Hematopoietic multipotent progenitor cell treated with erythropoietin and hydrocortisone succinate and interleukin-3 and kit ligand, for 4 days (in vitro differentiated cells): ENCODE data around the gene TPCN2.

ENCODE experiments used
- DNase-seq: peaks from one replicate; pipeline ENCODE4 v3.0.0-alpha.2; 2015

Gene TPCN2

DNA sequence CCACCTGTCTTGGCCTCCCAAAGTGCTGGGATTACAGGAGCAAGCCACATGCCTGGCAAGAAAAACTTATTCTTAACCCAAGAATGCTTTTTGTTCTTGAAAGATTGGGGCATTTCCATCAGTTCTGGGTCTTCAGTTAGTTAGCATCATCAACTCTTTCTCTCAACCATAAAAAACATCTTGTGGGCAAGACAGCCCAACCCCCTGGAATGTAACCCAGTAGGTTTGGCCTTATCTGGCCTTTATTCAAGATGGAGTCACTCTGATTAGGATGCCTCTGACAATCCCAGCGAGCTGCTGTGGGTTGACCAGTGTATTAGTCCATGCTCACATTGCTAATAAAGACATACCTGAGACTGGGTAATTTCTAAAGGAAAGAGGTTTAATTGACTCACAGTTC lies 9.2 kb upstream of the TPCN2 start:
- DNase-seq: no peak

DNA sequence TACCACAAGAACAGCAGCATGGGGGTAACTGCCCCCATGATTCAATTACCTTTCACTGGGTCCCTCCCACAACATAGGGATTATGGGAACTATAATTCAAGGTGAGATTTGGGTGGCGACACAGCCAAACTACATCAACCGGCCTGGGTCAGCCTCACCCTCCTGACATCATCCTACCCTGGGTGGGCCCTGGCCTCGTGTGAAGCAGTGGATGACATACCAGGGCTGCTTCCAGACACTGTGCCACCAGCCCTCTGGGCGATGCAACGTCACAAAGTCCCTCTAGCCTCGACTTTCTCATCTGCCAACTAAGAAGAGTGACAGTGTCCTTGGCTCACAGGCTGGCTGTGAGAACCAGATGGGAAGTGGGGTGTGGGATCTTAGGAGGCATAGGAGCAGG lies 8.7 kb upstream of the TPCN2 start:
- DNase-seq: no peak

DNA sequence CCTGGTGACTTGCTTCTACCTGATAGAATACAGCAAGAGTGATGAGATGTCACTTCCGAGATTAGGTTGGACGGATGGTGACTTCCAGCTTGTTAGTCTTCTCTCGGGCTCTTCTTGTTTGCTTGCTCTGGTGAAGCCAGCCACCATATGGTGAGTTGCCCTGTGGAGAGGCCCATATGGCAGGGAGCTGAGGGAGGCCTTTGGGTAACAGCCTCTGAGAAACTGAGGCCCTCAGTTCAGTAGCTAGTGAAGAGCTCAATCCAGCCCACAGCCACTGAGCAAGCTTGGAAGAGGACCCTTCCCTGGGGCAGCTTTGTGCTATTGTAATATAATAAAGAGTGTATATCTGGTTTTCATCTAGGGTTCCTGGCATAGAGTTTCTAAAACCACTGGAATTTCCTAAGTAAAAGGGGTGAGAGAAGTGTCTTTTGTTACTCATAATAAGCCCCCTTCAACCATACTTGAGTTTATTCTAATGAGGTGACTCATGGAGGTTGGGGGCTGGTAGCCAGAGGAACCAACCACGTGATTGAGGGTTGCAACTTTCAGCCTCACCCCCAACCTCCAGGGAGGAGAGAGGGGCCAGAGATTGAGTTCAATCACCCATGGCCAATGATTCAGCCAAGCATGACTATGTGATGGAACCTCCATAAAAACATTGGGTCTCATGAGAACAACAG lies 8.0 kb upstream of the TPCN2 start:
- no peak for DNase-seq

DNA sequence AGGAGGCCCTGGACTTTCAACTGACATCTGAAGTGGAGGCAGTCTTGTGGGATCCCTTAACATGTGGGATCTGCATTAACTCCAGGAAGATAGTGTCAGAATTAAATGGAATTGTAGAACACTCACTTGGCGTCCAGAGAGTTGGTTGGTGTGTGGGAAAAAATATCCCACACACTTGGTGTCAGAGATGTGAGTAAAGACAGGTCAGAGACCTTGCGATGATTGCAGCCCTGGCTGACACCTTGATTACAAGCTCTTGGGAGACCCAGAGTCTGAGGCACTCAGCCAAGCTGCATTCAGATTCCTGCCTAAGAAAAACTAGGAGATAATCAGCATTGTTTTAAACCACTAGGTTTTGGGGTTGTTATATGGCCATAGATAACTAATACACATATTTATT lies 7.2 kb upstream of the TPCN2 start:
- DNase-seq: no peak

DNA sequence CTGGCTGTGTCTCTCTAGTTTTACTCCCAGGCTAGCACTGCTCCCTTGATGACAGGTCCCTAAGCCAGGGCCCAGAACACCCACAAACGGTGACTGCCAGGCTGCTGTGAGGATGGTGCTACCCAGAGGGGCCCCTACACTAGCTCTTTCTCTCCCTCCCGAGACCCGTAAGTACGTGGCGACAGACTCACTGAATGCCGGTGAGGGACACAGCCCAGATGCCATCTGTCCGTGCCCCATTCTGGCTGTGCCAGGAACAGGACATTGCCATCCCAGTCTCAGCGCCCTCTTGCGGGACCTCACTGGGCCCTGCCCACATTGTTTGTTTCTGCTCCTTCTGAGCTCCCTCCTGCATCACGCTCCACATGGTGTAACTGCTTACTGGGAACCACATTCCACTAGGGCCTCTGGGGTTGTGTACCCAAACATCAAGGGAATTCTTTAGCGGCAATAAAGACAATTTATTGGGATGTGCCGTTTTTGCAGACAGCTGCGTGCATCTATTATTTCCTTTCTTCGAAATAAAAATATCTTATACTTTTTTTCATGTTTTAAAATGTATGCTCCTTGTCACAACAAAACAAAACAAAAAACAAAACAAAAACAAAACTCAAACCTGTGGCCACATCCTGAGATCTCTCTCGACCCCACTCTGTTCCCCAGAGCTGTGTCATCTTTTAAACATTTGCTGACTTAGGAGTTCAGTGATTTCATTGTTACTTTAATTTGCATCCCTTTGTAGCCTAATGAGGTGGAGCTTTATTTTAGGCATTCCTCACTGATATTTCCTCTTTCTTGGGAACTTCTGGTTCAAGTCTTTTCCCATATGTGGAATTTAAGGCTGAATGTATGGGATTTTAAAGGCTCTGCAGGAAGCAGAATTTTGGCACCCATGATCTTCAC lies 4.4 kb upstream of the TPCN2 start:
- DNase-seq: peak; percentile 75

DNA sequence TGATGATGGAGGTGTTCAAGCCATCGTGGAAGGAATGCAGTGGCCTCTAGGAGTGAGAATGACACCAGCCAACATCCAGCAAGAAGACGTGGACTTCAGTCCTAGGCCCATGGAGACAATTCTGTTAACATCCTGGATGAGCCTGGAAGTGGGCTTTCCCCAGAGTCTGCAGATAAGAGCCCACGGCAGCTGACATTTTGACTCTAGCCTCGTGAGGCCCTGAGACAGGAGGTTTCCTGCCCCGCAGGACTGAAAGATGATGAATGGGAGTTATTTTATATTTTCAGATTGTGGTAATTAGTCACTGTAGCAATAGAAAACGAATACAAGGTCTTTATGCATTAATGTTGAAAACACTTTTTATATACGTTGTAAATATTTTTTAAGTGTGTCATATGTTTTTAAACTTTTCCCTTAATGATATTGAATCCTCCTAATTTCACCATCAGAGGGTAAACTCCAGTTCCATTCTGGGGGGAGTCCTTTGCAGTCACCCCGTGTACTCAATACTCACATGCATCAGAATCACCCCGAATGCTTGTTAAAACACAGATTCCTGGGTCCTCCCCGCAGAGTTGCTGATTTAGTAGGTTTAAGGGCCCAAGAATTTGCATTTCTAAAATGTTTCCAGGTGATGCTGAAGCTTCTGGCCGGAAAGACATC lies 570 bp upstream of the TPCN2 start:
- peak; percentile 37 for DNase-seq

DNA sequence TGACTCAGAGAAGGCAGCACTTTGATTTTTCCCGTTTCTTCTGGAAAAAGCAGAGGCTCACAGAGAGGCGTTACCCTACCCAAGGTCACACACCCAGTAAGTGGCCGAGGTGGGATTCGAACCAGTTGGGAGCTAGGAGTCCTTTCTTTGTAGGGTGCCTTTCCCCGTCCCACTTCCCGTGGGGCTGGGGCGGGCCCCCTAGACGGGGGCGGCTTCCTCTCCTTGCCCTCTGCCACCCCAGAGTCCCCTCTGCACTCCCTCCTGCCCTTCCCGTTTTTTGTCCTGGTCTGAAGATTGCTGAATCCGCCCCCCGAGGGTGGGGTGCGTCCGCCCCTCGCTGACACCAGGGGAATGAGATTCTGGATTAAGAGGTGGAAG lies 747 bp downstream of the TPCN2 start:
- DNase-seq: peak; percentile 75

DNA sequence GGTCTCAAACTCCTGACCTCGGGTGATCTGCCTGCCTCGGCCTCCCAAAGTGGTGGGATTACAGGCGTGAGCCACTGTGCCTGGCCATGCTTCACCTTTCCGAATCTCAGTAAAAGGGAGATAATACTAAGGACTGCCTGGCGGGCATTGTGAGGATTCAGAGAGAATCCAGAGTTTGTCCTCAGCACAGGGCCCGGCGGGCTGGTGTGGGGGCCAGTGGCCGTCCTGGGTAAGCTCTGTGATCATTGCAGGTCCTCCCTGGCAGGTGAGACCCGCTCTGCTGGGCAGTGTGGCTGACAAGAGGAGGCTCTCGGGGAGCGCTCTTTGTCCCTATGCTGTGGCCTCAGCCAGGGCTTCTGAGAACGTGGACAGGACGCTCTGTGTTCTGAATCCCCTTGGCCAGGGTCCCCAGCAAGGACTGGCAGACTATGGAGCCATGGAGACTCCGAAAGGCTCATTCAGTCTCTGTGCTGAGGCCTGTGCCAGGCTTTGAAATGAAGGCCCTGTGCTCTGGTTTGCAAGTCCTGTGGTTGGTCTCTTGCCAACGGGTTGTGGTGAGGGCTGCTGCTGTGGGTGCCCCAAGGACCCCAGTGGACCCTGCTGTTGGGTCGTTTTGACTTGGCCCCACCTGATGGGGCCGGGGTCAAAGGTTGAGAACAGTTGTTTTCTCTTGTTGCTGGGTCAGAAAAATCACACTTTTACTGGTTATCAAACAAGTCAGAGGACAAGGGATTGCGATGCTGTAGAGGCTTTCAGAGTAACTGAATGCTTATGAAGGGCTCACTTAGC lies 2.1 kb downstream of the TPCN2 start:
- no peak for DNase-seq

DNA sequence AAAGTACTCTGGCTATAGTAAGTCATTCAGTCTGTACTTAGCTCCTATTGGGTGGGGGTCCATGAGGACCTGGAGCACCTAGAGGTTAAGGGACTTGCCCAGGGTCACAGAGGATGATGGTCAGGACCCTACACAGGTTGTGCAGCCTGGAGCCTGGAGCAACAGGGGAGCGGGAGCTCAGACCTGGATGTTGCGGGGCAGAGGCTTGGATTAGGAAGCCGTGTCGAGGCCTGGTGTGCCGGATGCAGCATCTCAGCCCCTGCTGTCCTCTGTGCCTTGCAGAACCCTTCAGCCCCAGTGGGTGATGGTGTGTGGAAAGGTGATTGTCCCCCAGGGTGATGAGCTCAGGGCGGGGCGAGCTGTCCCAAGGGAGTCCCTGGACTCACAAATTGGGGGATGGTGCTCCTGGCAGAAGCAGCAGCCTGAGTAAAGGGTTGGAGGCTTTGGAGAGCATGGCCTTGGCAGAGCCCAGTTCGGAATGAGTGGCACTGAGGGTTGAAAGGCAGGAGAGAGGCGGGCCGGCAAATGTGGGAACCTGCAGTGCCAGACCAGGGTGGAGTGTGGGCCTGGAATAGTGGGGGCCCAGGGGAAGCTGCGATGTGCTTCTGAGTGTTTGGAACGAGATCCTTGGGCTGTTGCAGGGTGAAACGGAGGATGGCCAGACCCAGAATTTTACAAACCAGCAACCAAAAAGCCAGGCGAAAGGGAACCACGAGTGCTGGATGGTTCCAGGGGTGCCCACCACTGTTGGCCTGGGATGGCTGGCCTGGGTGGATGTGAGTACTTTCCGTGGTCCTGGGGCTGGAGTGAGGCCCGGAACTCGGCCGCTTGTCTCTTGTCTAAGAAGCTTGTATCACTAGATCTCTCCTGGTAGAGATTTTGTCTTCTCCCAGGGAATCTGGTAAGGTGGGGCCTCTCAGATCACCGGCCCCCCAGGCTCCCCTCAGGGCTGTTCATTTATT lies 2.9 kb downstream of the TPCN2 start:
- DNase-seq: no peak

DNA sequence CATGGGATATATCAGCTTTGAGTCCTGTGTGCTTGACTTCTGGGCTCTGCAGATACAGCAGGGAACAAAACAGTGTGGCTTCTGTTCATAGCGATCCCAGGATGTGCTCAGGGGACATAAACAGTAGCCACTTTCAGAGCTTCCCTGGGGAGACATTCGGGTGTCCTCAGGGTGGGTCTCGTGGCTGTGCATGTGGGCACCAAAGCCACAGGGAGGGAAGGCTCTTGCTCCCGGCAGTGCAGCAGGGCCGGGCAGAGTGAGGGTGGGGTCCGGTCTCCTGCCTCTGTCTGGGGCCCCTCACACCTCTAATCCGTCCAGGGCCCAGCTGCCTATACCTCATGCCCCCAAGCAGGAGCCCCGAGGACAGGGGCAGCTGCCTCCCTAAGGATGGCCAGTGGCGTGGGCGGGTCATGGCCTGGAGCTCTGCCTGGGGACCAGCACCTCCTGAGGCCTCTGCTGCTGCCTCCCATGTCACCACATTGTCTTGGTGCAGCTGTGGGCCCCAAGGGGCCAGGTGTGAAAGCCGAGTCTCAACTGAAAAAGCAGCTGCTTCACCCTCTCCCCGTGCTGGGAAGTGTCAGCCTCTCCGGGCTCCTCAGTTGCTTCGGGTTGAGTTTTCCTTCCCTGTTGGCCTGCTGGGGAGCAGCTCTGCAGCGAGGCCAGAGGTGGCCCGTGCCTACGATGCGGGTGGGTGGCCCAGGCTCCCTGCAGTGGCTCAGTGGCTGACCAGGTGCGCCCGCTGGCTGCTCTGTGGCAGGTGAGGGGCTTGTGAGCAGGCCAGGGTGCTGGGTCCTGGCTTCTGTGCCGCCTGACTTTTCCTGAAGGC lies 3.8 kb downstream of the TPCN2 start:
- DNase-seq: no peak

DNA sequence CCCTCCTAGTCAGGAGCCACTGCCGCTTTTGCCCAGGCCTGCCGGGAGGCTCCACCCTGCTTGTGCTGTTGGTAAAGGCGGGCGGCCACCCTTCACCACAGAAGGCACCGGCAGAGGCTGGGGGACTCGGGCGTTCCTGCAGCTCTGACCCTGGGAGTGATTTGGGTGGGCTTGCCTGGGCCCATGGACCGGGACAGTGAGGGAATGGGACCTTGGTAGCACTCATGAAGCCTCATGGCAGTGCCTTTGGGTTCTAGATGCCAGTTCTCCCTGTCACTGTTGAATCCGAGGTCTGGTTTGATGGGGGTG lies 4.4 kb downstream of the TPCN2 start:
- DNase-seq: no peak

DNA sequence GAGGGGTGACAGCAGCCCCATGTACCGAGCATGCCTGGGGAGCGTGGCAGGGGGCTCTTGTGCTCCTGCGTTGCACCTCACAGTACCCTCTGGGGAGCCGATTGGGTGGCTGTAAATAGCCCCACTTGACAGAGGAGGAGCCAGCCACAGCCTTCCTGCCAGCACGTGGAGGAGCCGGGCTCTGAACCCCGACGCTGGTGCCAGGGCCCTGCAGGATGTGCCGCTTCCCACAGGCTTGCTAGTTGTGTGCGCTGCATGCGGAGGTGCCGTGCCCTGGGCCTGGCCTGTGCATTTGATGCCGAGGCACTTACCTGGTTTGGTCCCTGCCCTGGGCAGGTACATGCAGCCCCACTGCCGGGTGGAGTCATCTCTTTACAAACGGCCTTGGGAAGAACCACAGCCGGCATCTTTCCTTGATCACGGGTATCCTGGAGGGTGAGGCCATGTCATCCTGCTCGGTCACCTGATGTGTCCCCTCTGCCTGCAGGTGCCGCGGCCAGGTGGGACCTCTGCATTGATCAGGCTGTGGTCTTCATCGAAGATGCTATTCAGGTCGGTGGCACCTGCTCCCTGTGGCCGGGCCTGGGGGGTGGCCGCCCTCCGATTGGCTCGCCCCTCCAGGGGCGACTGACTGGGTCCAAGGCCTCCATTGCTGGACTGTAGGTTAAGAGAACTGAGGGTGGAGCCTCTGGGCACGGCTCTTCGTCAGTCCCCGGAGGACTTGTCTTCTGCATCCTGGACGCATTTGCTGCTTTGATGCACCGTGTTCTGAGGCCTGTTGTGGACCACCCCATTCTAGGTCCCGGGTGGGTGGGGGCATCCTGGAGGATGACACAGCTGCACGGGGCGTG lies 5.0 kb downstream of the TPCN2 start:
- DNase-seq: no peak

DNA sequence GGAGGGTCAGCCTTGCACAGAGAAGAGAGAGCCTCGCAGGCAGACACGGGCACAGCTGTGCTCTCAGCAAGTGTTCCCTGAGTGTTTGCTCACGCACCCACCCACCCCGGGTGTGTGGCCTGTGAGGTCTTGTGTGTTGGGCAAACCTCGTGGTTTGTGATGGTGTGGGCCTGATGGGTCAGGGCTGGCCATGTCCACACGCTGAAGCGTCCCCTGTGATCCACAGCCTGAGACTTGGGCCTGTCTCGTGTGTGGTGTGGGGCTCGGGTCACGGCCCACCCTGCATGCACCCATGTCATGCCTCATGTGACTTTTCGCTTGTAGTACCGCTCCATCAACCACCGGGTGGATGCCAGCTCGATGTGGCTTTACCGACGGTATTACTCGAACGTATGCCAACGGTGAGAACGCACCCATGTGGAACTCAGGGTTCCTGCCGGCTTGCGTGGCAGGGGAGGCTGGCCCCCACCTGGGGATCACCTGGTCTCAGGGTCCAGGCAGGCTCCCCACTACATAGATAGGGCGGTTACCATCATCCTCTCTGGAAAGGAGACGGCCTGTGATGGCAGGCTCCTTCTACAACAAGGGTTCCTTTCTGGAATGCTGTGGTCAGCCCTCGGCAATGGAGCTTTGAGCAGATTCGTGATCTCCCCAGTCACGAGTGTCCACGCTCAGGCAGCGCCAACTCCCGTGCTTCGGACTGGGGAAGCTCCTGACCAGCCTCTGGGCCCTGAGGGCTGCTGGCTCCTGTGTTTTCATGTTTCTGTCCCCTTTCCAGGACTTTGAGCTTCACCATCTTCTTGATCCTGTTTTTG lies 5.9 kb downstream of the TPCN2 start:
- no peak for DNase-seq

DNA sequence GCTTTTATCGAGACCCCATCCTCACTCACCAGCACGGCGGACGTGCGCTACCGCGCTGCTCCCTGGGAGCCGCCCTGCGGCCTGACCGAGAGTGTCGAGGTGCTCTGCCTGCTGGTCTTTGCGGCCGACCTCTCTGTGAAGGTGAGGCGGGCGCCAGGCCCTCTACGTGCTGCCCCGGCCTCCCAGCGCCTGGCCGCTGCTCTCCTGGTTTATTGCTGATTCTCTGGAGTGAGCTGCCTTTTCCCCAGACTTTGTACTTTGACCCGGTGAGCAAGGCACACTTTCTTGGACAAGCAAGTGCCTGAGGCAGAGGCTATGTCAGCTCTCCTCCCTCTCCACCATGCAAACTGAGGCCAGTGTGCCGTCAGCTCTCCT lies 6.5 kb downstream of the TPCN2 start:
- no peak for DNase-seq

DNA sequence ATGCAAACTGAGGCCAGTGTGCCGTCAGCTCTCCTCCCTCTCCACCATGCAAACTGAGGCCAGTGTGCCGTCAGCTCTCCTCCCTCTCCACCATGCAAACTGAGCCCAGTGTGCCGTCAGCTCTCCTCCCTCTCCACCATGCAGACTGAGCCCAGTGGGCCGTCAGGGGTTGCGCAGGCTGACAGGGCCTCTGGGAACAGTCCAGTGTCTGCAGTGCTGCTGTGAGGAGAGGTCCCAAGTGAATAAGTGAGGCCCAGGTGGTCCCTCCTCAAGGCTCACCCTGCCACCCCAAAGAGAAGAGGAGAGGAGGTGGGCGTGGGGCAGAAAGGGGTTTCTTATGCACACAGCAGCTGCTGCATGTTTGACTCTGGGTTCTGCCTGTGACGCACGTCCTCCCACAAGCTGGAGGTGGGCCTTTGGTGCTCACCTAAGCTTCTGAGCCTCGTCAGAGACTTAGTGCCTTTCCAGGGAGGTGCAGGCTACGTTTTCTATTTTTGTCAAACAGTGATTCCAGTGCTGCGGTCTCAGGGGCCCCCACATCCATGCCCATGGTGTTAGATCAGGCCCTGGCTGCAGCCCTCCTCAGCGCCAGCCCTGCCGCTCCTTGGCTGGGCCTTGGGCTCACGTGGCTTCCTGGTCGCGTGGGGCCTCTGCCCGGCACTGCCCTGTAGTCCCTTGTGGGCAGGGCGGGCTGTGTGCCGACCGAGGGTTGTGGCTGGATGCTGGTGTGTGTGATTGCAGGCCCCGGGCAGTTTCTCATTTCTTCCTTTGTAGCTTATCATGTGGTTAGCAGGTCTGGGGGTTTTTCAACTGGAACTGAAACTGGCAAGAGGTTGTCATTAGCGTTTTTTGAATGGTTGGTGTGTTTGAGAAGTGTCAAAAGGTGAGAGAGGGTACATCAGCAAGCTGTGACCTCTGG lies 7.1 kb downstream of the TPCN2 start:
- peak; percentile 93 for DNase-seq

DNA sequence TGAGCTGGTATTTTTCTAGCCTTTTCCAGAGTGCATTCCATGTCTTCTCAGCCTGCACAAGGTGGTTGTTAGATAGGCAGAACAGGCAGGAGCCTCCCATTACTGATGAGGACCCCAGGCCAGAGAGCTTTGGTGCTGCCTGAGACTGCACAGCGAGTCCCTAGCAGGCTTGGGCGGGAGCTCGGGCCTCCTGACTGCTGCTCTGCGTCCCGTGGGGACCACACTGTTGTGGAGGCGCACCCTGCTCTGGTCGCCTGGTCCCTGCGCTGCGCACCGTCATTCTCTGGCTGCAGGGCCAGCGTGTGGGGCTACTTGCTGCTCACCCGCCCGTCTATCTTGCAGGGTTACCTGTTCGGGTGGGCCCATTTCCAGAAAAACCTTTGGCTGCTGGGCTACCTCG lies 8.5 kb downstream of the TPCN2 start:
- no peak for DNase-seq

DNA sequence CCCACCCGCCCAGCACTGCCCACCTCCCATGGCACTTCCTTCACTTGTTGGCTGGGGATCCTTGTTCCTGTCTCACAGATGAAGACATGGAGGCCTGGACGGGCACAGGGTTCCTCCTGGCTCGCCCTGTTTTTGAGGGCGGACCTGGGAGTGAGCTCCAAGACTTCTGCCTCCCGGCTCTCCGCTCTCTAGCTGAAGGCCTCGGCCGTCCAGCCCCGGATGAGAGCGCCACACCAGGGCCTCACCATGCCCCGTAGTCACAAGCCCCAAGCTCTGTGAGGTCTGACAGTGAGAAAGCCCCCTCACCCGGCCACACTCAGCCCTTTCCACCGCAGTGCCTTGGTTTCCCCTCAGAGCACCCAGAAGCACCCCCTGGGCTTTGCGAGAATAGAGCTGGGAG lies 9.1 kb downstream of the TPCN2 start:
- DNase-seq: no peak
